Retina (tissue), 1 donor: ENCODE results near the gene KAT2B.
"Not testable (repeated sequence)": the region's sequence is repeated elsewhere in the genome, so short reads cannot be mapped to it uniquely, and the experiment has no call there.

Experiments used
- DNase-seq: peaks from one replicate; pipeline ENCODE4 v3.0.0-alpha.2; 2016

Gene KAT2B

DNA sequence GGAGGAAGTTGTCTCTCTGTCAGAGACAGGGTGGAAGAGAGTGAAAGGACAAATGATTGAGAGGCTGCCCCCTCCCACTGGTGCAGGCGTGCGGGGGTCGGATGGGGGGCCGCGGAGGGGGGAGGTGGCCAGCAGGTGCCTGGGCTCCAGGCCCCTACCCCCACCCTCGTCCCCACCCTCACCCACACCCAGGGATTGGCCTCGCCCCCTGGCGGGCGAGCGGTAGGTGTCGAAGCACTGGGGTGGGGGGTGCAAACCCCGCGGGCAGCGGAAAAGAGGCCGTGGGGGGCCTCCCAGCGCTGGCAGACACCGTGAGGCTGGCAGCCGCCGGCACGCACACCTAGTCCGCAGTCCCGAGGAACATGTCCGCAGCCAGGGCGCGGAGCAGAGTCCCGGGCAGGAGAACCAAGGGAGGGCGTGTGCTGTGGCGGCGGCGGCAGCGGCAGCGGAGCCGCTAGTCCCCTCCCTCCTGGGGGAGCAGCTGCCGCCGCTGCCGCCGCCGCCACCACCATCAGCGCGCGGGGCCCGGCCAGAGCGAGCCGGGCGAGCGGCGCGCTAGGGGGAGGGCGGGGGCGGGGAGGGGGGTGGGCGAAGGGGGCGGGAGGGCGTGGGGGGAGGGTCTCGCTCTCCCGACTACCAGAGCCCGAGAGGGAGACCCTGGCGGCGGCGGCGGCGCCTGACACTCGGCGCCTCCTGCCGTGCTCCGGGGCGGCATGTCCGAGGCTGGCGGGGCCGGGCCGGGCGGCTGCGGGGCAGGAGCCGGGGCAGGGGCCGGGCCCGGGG, at the start of gene KAT2B:
KAT2B (plus strand) TSS at position 682 of the 783 bp plus-strand sequence; CDS start at position 714, 32 bp downstream.
- DNase-seq: peak; percentile 92

DNA sequence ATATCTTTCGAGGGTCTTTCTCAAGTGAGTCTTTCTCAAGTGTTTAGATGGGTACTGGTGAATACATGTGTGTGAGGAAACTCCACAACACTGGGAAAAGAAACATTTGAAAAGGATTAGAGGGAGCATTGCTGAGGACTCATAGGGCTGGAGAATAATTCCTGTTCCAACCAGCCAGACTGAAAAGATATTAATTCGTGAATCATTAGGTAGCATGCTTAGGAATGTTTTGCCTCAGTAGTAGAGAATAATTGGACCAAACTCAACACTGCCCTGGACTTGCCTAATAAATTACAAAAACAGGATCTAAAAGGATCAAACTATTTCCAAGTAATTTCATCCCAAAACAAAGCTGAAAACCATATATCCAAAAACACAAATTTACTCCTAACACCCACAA, 45.5 kb upstream of the KAT2B start:
- no peak for DNase-seq

- no peak for DNase-seq
Measured at GRCh38 chr3:19997502-19997901, 42.7 kb upstream of the KAT2B start.

GRCh38 chr3:20001932-20002331, 38.3 kb upstream of the KAT2B start:
- no peak for DNase-seq

DNA sequence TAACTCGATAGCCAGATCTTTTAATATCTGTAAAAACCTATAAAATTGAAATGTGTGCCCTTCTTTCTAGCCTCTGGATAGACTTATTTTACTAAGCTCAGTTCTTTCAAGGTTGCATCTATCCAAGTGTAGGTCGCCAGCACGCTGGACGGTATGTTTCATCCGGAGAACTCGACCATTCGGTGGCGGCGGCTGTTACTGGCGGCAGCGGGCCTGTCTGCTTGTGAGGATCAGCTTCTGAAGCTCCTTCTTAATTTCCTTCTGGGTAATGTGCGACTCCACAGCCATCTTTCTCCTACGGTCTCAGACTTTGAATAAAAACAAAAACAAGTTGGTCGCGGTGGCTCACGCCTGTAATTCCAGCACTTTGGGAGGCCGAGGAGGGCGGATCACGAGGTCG, 32.3 kb upstream of the KAT2B start:
- DNase-seq: no peak

DNA sequence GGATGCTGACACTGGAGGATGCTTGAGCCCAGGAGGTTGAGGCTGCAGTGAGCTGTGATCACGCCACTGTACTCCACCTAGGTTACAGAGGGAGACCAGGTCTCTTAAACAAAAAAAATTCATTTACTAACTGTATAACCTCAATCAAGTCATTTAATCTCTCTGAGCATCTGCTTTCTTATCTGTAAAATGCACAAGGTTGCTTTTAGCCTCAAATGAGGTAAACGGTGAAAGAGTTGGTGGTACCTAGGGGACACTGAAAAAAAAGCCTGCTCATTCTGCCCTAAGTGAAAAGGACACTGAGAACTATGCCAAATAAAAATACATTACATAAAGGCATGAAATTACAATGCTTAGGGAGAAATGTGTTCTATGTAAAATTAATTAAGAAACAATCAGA, 31.6 kb upstream of the KAT2B start:
- no peak for DNase-seq

GRCh38 chr3:20012164-20012563, 28.1 kb upstream of the KAT2B start, which contains the start of gene PP2D1:
TSS of gene PP2D1 (minus strand) at chr3:20012264. CDS start at chr3:20012072, 192 bp downstream.
- no peak for DNase-seq

DNA sequence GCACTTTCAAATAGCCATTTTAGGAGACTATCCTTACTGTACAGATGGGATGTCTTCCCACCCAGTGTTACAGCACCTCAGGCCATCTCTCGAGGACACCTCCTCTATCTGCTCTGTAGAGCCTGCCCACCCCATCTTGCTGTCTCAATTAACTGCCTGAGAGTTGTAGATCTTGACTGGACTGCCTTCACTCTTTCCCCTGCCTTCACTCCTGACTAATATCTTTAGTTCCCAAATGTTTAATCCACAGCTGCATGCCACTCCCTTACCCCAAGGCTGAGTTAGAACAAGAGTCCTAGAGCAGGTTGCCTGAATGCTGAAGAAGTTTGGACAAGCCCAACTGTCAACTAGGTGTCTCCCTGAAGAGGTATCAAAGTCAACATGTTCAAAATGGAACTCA, 26.9 kb upstream of the KAT2B start:
- DNase-seq: no peak

DNA sequence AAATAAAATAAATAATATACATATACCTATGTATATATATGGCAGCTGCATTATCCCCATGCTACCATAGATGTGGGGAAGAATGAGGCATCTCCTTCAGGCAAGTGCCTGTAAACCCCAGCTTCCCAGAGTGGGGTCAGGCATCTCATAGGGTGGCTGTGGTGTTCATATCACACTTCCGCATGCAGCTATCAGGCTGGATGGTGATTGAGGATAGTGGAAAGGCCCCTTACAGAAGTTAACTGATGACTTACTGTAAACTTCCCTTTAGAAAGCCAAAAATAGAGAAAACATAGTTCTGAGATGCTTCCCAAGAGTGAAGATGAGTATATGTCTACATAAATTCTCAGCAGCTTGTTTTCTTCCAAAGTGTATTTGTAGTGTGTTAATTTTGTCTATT, 24.7 kb upstream of the KAT2B start:
- DNase-seq: no peak

DNA sequence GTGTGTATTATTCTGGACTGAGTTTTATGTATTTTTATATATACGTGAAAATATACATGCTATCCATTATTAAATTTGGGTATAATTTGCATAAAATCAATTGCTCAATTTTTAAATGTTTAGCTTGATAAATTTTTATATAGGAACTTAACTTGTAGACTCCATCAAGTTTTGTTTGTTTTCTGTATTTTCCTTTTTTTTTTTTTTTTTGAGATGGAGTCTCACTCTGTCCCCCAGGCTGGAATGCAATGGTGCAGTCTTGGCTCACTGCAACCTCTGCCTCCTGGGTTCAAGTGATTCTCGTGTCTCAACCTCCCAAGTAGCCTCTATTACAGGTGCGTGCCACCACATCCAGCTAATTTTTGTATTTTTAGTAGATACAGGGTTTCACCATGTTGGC, 24.2 kb upstream of the KAT2B start:
- not testable (repeated sequence) for DNase-seq

DNA sequence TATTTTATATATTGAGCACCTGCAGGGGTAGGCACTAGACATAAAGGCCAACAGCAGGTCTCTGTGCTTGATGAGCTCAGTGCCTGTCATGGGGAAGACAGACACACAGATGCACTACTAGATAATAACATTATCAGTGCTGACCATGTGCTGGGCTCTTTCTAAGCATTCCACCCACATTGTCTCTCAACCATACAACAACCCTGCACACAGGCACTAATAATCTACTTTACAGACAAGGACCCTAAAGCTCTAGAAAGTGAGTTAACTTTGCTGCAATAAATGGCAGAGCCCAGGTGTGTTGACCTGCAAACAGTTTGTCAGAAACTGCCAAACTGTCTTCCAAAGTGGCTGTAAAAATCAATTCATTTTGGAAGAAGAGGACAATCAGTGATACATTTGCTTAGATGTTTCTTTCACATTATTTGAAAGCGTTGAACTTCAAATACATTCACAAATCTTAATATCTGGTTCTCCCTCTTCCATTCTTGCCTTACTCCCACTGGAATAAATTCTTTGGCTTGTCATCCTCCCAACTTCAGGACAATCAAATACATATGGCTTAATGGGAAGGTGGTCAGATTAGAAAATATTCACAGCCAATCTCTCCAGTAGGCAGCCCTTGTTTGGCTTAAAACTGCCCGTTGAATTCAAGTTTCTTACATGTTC, 17.2 kb upstream of the KAT2B start:
- no peak for DNase-seq

- no peak for DNase-seq
Measured at GRCh38 chr3:20023623-20024405, 16.4 kb upstream of the KAT2B start.

GRCh38 chr3:20027136-20027535, 13.1 kb upstream of the KAT2B start:
- no peak for DNase-seq

DNA sequence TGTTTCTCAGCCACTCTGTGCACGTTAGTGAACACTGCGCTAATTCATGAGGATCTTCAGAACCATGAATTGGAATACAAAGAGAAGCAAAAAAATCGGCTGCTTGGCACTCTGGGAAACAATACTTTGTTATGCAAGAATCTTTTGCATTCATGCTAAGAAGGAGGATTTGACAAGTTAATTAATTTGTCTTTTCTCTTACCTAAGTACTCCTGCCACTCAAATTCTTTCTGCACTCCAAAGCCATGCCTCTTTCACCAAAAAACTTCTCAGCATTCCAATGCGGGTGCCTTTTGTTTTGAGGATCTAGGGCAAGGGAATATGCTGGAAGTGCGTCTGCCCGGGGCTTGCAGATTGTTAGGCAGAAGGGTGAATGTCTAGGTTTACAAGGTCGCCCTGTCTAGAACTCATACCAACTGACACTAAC, 11.3 kb upstream of the KAT2B start:
- DNase-seq: peak; percentile 29

DNA sequence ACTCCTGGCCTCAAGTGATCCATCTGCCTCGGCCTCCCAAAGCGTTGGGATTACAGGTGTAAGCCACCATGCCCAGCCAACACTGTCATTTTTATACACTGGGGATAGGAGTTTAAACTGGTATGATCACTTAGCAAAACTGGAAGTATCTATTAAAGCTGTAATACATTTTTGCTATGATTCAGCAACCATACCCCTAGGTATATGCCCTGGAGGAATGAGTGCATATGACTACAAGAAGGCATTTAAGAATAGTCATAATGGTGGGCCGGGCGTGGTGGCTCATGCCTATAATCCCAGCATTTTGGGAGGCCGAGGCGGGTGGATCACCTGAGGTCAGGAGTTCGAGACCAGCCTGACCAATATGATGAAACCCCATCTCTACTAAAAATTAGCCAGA, 8.3 kb upstream of the KAT2B start:
- DNase-seq: not testable (repeated sequence)

DNA sequence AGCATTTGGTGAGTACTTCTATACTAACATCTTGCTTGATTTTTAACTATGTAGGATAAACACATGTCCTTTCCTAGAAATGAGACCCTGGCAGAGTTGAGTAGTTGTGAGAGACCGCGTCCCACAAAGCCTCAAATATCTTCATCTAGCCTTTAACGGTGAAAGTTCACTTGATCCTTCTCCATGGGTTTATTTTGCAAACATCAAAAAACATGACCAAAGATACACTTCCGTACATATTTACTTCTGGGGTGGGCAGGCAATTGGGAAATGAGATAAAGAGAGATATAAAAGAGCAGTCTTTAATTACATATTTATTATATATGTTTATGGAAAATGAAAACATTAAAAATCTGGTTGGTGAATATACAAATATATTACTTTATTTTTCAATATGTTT, 5.2 kb upstream of the KAT2B start:
- DNase-seq: no peak

- no peak for DNase-seq
Measured at GRCh38 chr3:20037255-20037996, 2.8 kb upstream of the KAT2B start.

DNA sequence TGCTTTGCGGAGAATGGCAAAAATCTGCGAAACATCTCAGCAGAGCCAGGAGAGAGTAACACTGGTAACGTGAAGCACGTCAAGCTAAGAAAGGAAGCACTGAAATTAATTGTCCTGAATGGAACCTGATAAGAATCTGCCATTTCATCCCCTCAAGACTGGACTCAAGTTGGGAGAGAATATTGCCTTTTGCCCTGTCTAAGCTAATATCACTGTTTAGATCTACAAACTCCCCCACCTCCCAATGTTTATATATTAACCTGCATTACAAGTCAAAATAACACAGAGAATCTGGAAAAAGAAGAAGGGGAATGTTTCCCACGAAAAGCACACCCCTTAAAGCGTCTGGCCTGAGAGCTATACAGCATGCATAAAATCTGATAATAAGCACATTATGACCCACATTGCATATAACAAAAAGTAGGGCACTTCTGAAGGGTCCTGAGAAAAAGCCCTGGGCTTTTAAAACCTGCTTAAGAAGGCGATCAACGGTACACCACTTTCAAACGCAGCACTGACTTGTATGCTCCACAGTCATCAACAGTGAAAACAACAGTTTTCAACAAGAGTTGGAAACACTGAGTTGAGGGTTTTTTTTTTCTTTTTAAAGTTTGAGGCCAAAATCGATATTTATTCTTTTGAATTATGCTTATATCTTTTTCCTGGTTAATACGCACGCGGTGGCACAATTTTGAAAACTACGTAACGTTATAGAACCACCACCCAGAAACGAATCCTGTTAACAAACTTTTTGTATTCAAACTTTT, 1.4 kb upstream of the KAT2B start:
- DNase-seq: peak; percentile 53

- DNase-seq: no peak
Measured at GRCh38 chr3:20039466-20039764, 831 bp upstream of the KAT2B start.

- peak; percentile 86 for DNase-seq
Measured at GRCh38 chr3:20040548-20041196, 426 bp downstream of the KAT2B start.

- DNase-seq: peak; percentile 93
Measured at GRCh38 chr3:20041197-20041780, 1.0 kb downstream of the KAT2B start.
